Right hindlimb (tissue), 1 donor: ENCODE data around the gene TBC1D9.
A peak's percentile ranks its signal among the peaks of the same experiment; 100 is the strongest.
"Not testable (repeated sequence)": the region's sequence is repeated elsewhere in the genome, so short reads cannot be mapped to it uniquely, and the experiment has no call there.

Experiments used
- DNase-seq: peaks from one replicate; pipeline ENCODE4 v3.0.0-alpha.2; 2018

Gene TBC1D9

DNA sequence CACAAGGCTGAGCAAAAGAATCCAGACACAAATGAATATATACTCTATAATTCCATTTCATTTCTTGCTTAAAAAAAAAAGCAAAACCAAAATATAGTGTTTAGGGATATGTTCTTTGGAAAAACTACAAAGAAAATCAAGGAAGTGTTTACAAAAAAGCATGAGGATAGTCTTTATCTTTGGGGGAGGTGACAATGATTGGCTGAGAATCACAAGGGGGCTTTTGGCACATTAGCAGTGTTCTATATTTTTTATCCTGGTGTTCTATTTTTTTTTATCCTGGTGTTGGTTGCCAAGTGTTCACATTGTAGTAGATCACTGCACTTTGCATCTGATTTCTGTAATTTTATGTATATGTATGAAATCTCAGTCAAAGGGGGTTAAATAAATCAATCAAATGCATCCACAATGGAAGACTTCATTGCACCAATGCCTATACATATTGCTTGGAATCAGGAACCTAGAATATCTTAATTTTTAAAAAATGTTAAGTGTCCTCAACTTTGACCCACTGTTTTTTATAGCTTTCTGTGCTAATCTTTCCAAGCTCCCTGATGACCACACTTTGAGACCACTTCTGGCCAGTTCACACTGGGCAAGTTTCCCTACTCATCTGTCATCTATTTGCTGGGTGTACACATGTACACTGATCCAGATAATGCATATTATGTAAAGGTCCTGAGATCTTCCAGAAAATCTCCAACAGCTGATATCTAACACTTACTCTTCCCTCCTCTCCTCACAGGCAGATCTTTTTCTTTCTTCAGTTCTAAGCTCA, 3.7 kb downstream of the TBC1D9 start:
- no peak for DNase-seq

DNA sequence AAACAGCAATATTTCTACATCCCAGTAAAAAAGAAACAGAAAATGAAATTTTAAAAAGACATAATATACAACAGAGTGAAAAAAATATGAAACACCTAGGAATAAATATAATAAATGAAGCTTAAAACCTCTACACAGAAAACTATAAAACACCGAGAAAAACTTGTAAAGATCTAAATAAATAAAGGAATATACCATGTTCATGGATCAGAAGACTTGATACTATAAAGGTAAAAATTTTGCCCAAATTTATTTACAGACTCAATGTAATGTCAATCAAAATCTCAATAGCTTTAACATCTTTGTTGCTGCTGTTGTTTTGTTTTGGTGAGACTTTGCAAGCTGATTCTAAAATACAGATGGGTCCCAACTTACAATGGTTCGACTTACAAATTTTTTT, 5.7 kb downstream of the TBC1D9 start:
- DNase-seq, result no peak

DNA sequence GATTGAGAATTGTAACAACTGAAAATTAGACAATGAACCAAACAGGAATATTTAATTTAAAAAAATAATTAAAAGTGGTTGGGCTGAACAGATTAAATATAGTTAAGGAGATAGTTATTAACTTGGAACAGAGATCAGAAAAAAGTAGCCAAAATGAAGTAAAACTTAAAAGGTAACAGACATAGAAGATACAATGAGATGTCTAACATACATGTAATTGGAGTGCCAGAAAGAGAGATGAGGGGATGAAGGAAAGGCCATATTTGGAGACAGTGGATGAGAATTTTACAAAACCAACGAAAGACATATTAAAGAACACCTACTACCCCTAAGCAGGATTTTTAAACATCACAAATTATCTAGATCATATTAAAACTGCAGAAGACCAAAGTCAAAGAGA, 8.0 kb downstream of the TBC1D9 start:
- DNase-seq, result no peak

DNA sequence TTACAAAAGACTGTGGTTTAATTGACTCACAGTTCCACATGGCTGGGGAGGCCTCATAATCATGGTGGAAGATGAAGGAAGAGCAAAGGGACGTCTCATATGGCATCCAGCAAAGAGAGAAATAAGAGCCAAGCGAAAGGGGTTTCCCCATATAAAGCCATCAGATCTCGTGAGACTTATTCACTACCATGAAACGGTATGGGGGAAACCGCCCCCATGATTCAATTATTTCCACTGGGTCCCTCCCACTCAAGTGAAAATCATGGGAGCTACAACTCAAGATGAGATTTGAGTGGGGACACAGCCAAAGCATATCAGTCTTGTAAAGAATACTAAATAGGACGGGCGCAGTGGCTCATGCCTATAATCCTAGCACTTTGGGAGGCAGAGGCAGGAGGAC, 9.6 kb downstream of the TBC1D9 start:
- DNase-seq, result not testable (repeated sequence)

DNA sequence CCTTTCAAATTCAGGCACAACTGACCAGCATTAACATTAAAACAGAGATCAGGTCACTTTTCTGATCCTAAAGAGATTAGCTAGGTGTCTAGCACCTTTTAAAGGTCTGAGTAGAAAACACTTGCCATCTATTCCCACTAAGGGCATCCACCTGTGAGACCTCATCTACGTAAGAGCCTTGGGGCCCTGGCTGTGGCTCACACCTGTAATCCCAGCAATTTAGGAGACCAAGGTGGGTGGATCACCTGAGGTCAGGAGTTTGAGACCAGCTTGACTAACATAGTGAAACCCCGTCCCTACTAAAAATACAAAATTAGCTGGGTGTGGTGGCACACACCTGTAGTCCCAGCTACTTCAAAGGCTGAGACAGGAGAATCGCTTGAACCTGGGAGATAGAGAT, 11.8 kb downstream of the TBC1D9 start:
- no peak for DNase-seq

DNA sequence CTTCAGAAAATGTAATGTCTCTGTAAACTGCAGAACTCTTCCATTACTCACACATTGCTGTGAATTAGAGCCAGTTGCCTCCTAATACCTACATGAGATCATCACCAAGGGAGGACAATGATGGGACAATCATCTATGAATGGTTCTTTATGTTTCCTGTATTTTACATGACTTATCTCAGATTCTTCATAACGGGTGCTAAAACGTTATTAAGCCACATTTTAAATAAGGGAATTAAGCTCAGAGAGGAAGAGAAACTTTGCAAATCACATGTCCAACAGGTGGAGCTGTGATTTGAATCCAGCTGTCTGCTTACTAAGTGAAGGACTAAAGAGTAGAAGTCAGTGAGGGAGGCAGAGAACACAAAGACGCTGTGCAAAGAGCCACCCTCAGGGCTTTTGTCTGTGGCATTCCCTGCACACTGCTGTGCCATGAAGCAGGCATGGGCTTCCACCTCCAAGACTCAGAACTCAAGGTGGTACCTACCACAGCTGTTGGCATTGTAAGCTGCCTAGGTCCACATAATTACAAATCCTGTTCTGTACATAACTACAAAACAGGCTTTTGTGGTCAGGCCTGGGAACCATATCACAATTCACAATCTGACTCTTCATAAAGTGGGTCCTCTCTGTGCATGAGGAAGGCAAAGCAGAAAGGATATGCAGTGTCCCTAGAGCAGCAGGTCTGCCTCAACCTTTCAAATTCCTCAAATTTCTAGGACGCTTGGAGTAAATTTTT, 12.8 kb downstream of the TBC1D9 start:
- DNase-seq, result peak; percentile 28

DNA sequence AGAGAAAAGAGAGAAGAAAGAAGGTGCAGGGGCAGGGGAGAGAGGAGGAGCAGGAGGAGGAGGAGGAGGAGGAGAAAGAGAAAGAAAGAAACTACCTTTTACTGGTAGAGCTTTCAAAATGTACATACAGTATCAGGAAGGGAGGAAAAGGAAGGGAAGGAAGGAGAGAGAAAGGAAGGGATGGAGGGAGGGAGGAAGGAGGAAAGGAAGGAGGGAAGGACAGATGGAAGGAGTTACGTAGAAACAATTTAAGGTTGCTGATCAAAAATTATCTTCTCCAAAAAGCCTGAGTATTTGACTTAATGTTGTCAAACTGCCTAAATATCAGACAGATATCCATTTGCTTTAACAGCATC, 13.4 kb downstream of the TBC1D9 start:
- no peak for DNase-seq

DNA sequence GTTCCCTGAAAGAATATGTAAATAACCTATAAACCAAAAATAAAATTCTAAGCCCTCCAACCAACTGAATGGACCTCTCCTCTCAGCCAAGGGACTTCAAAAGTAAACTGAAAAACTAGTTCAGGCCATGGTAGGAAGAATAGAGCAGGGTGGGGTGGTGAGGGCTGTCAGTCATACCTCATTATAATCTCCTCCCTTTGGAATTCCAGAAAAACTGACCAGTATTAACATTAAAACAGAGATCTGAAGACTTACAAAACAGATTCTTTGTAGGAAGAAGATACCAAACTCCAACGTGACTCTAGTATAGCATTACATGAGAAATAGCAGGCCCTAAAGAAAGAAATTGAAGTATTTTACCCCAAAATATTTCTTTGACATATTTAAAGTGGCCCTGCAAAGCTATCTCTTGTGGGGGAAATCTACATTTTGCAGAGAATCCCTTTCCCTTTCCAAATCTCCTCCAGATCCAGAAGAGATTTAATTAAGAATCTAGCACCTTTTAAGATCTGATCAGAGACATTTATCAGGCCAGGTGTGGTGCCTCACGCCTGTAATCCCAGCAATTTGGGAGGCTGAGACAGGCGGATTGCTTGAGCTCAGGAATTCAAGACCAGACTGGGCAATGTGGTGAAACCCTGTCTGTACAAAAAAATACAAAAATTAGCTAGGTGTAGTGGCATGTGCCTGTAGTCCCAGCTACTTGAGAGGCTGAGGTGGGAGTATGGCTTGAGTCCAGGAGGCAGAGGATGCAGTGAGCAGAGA, 15.1 kb downstream of the TBC1D9 start:
- DNase-seq, result no peak

DNA sequence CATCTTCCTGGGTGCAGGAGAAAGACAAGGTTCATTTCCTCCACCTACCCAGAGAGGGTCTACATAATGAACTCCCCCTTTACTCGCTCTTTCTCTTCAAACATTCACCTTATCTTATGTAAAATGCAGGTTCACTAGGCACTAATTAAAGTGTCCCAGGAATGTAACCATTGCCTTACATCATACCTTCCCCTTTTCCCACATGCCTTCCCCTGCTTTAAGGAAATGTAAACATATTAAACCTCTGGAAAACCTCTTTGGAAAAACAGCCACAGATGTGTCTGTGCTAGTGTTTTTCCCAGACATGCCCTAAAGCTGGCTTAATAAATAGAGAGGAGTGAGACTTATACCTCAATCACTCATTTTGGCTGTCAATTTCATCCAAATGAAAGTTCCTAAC, 15.8 kb downstream of the TBC1D9 start:
- no peak for DNase-seq

DNA sequence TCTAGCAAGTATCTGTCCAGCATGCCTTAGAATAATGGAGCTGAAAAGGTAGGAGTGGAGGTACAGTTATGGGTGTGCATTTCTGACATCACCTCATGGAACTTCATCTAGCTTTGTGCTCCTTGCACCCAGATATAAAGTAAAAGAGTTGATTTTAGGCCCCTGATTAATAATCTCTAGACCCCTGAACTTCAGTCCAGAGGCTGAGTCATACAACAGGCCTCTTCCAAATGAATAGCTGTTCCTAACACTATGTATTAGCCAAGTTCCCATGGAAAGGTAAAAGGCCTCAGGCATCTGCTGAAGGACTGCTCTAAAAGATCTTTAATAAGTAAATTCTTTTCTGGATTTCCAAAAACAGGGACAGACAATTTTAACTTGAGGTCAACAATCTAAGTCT, 16.2 kb downstream of the TBC1D9 start:
- DNase-seq, result no peak

DNA sequence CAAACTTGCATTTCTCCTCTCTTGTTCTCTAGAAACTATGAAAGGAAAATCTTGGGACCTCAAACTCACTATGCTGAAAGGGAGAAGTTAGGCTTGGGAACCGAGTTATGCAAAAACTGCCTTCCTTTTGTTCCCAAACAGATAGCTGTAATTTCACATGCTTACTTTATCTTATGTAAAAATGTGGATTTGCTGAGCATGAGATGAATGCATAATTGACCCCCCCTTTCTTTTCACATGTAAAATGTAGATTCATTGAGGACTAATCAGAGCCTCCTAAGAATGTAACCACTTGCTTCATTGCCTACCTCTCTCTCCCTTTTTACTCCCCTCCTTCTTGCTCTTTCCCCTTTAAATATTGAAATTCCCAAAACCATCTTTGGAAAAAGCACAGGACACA, 18.0 kb downstream of the TBC1D9 start:
- no peak for DNase-seq

DNA sequence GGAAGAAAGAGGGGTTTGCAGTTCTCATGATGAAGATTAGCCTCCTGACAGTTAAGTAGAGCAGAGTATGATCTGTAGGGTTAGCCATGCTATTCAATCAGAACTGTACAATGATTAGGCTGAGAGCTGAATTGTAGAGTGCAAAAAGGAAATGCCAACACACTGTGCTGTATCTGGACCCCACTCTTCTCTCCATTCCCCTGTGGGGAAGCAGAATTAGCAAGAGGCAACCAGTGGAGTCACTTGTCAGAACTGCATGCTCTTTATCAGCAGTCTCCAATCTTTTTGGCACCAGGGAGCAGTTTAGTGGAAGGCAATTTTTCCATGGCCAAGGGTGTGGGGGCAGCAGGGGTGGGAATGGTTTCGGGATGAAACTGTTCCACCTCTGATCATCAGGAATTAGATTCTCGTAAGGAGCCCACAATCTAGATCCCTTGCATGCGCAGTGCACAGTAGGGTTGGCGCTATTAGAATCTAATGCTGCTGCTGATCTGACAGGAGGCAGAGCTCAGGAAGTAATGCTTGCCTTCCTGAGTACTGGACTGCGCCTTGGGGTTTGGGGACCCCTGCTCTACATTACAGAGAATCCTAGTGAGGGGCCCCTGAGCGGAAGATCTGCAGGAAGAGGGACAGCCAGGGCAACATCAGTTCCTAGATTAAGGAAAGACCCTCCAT, 19.4 kb downstream of the TBC1D9 start:
- no peak for DNase-seq

DNA sequence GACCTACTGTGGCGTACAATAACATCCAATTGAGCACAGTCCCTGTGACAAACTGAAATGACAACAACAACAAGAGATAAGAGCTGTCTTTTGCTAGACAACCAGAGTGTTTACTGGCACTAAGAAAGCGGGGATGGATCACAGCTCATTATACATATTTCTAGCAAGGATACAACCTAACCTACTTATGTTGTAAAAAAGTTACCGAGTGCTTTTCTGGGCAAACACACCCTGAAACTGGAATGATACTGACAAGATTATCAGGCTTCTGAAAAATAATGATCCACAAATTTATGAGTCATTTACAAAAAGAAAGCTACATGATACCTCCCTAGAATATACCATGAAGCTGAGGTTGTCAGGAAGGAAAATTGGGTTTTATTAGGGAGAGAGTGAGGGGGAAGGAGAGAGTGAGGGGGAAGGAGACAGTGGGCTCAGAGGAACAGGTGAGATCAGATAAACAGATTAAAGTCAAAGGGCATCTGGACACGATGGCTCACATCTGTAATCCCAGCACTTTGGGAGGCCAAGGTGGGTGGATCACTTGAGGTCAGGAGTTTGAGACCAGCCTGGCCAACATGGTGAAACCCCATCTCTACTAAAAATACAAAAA, 20.3 kb downstream of the TBC1D9 start:
- no peak for DNase-seq

DNA sequence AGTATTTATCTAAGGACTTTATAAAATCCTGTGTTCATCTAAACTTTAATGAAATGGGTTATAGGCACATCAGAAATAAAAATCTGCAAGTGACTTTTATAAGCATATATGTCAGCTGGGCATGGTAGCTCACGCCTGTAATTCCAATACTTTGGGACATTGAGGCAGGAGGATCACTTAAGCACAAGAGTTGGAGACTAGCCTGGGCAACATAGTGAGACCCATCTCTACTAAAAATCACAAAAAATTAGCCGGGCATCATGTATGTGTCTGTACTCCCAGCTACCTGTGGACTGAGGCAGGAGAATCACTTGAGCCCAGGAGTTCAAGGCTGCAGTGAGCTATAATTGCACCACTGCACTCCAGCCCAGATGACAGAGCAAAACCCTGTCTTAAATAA, 20.9 kb downstream of the TBC1D9 start:
- DNase-seq, result no peak

DNA sequence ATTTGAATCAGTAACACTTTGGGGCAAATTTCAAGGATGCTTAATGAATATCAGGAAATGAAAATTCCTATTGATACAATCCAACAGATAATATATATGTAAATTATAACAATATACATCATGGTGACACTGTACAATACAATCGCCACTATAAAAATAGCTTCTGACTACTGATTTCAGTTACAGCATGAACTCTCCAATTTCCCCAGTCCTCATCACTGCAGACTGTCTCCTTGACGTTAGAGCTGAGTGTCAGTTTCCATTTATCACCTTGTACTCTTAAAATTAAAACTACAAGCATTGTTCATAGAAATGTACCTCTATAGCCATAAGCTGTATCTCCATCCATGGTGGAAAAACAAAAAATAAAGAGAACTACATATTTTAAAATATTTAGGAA, 23.4 kb downstream of the TBC1D9 start:
- DNase-seq, result no peak

DNA sequence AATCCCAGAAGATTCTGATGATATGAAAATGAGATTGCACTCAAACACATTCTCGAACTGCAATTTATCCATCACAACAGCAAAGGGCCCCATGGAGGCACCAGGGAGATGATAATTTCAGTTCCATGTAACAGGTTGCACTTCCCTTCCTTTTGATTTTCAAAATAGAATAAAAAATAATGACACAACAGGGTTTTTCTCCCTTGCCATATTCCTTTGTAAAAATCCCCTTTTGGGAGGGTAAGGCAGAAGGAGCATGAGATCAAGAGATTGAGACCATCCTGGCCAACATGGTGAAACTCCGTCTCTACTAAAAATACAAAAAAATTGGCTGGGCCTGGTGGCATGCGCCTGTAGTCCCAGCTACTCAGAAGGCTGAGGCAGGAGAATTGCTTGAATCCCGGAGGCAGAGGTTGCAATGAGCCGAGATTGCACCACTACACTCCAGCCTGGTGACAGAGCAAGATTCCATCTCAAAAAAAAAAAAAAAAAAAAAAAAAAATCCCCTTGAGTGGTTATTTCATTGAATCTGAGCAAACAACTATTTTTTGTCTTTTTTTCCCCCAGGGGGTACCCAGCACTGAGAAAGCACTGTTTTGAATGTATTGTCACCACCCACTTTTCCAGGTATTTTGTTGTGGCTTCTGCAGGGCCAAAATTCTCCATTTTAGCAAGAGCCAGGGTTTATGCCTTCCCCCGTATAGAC, 26.7 kb downstream of the TBC1D9 start:
- no peak for DNase-seq

DNA sequence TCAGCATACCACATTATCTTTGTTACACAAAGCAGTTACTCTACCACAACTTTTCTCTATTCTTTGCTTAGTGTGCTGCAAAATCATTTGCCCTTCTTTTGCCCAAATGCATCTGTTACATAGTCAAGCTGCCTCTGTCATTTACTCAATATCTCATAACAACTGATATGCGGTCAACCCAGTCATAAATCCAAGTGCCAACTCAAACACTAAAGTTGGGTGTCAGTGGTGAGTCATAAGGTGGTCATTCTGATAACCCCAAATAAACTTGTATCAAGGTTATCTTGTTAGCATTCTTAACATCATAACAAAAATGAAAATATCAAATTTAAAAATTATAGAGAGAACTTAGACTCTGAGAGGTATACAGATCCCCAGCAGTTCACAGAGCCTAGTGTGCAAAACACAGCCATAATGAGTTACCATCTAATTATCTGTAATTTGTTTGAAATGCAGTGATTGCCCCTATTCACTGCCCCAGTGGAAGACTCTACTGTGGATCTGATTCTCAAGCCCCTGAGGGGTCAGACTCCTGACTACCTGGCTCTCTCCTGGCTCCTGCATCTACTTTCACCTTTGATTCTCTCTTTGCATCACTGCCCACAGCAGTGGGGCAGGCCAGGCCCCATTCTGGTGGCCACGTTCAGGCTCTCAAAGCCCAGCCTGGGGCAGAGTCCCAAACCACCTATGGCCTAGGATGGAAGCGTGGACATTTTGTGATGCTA, 29.2 kb downstream of the TBC1D9 start:
- no peak for DNase-seq

DNA sequence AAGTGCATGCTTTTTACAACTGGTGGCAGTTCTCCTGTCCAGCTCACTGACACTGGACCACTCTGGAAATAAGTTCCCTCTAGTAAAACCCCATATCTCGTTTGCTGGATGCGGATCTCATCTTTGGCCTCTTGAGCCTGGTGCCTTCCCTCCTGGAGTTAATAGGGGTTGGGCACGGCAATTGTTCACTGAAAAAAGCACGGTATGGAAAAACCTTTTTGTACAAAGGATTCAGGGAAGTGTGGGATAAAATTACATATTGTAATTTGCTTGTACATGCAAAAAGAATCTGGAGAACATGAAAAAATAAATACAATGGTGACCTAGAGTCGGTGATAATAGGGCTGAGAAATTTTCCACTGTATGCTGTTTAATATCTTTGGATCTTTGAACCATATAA, 30.6 kb downstream of the TBC1D9 start:
- DNase-seq, result no peak

DNA sequence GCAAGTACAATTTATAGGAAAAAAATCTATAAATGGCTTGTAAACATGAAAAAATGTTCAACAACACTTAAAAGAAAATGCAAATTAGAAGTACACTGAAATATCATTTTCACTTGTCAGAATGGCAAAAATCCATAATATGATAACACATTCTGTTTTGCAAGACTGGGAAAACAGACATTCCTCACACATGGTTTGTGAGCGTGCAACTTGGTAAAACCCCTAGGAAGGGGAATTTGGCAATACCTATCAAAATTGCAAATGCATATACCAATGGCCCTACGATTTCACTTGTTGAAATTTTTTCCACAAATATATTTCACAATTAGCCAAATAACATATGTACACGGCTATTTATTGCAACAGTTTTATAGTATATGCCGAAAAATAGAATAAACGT, 31.4 kb downstream of the TBC1D9 start:
- DNase-seq, result no peak

DNA sequence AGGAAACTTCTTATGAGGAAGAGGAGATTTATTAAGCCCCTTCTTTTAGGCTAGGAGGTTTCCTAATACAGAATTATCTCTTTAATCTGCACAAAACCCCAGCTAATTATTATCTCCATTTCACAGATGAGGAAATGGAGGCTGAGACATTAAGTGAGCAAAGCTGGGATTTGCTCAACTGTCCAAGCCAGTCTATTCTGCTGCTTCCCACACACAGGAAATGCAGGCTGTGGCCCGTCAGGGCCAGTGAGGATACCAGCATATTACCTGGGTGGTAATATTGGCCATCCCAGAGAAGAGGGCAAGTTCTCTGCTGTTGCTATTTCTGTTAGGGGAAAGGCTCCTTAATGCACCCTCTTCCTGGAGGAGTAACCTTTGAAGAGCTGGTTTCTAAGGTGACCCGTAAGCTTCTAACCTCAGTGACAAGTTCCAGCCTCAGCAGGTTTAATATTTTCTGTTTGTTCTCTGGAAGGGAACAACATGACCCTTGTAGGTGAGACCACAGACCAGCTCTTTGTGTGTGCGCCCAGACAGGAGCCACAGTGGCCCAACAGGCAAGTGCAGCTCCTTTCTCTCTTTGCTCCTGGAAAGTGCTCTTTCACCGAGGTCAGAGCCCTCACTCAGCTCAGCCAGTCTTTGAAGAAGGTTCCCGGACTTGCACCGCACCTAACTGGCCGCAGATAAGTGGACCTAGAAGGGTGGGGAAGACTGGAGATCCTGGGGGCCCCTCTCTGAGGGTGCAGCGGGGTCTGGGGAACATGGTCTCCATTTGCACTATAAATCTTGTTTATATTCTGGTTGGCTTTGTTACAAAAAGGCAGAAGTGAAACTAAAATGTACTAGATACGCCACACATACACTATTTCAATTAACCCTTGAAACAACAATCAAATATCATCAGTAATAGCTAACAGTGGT, 35.5 kb downstream of the TBC1D9 start:
- no peak for DNase-seq
